Activated B cell treated with CpG ODN at 0.5 μM for 24 hours (primary cell): ENCODE results near the gene SH3PXD2A. TPM values are rescaled to one million over a fixed set of nuclear protein-coding genes. Genes with fewer than 3 reads are reported as not detected.

Source experiments
- ATAC-seq: fragments of 200-7000 bp; cut with Tn5 transposase; one replicate; pipeline ENCODE4 v1.10.0; 2021; ENCODE audit warnings: low read depth, mild to moderate bottlenecking, moderate library complexity
- CTCF ChIA-PET: fragments of 350-600 bp; sonication (Branson Sonifier 250); formaldehyde crosslinking; loops from one replicate; lab custom pipeline; 2021; ENCODE audit warnings: antibody characterized with exemption; lab: Charles Lee
- POLR2A ChIA-PET: fragments of 350-600 bp; sonication (Branson Sonifier 250); formaldehyde crosslinking; loops from one replicate; lab custom pipeline; 2021; ENCODE audit warnings: antibody characterized with exemption; lab: Charles Lee
- DNase-seq: peaks from one replicate; pipeline ENCODE4 v3.0.0; 2022
- H3K27ac Mint-ChIP-seq: one replicate; pipeline ENCODE4 v1.8.0; 2020; ENCODE audit warnings: mixed read lengths
- H3K27me3 Mint-ChIP-seq: one replicate; pipeline ENCODE4 v1.8.0; 2021; ENCODE audit warnings: mixed read lengths
- H3K36me3 Mint-ChIP-seq: one replicate; pipeline ENCODE4 v1.8.0; 2021; ENCODE audit warnings: low read depth, mixed read lengths
- H3K4me1 Mint-ChIP-seq: one replicate; pipeline ENCODE4 v1.8.0; 2021; ENCODE audit warnings: mixed read lengths
- H3K4me3 Mint-ChIP-seq: one replicate; pipeline ENCODE4 v1.8.0; 2020; ENCODE audit warnings: mild to moderate bottlenecking, mixed read lengths
- H3K9me3 Mint-ChIP-seq: one replicate; pipeline ENCODE4 v1.8.0; 2020; ENCODE audit warnings: mixed read lengths
- intact Hi-C: fragments of 100-400 bp; cut with micrococcal nuclease; formaldehyde crosslinking; loops from one replicate; pipeline ENCODE4 v1.15.1; 2024
- total RNA-seq: library from RNA; stranded (reverse); gene quantifications from 2 replicates; pipeline ENCODE4 v1.2.3, GENCODE V29; 2022
- TF ChIP-seq, protein P1 (sequence below): fragments of 200-600 bp; IDR thresholded peaks from one replicate; pipeline ENCODE4 v1.8.0; 2022; ENCODE audit warnings: antibody characterized with exemption, mild to moderate bottlenecking

The SH3PXD2A gene
- total RNA-seq, 1 donor from 2014 or later, result 18.2 TPM

DNA sequence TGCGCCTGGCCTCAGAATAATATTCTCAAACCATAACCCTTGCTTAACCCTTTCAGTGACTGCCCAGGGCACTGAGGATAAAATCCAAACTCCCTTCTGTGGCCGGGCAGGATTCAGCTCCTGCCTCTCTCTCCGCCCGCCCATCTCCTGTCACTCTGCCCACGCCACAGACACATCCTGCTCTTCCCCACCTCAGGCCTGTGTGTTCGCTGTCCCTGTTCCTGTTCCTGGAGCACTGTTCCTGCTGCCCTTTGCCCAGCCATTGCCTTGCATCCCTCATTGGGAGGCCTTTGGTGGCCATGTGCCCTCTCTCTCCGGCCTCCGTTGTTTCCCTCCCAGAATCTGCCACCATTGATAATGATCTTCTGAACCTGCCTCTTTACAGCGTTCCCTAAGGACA lies 108.8 kb downstream of the SH3PXD2A start:
- H3K27me3 Mint-ChIP-seq, result peaks cover 6% of the 10 kb centered on the region
- H3K27ac Mint-ChIP-seq, result no peak overlapping the region
- DNase-seq, result no peak
- H3K9me3 Mint-ChIP-seq, result no peaks in the 10 kb centered on the region
- ChIA-PET POLR2A (no interaction called here), CTCF (no interaction called here)
- TF ChIP-seq, protein P1, sequence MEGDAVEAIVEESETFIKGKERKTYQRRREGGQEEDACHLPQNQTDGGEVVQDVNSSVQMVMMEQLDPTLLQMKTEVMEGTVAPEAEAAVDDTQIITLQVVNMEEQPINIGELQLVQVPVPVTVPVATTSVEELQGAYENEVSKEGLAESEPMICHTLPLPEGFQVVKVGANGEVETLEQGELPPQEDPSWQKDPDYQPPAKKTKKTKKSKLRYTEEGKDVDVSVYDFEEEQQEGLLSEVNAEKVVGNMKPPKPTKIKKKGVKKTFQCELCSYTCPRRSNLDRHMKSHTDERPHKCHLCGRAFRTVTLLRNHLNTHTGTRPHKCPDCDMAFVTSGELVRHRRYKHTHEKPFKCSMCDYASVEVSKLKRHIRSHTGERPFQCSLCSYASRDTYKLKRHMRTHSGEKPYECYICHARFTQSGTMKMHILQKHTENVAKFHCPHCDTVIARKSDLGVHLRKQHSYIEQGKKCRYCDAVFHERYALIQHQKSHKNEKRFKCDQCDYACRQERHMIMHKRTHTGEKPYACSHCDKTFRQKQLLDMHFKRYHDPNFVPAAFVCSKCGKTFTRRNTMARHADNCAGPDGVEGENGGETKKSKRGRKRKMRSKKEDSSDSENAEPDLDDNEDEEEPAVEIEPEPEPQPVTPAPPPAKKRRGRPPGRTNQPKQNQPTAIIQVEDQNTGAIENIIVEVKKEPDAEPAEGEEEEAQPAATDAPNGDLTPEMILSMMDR, result no peak
- no peak for ATAC-seq
- H3K36me3 Mint-ChIP-seq, result no peaks in the 10 kb centered on the region
- no peak overlapping the region for H3K4me3 Mint-ChIP-seq
- intact Hi-C loops, result no loop called here
- peaks cover 3% of the 10 kb centered on the region for H3K4me1 Mint-ChIP-seq

DNA sequence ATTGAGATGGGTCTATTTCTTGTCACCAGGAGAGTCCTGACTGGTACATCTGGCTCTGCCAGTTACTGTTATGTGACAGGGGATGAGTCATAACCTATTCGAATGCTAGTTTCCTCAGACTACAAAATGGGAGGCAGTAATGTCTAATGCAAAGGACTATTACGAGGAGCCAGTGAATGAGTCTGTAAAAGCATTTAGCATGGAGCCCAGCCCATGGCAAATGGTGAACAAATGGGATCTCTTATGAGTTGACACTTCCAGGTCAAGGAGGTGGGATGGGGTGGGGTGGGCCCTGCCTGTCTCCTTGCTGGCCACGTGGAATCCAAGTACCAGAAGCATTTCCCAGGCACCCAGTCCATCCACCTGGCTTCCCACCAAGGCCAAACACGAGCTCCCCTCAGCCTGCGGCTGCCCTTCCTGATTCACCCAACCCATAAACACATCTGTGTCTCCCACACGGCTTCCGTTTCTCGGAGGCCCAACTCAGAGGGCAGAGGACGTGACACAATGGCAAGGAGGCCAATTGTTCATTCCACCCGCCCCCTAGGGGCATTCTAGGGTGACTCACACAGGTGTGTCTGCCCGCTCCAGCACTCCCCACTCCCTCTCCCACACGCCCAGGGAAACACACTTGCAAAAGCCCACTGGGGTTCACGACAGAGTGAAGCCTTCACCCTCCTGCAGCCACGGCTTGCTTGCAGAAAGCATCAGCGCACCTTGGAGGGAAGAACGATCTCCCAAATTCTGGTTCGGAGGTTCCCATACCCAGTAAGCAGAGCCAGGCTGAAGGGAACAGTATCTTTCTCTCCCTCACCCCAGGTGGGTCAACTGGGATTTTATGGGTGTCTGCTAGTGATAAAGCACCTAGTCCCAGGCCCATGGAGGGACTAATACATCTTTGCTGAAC lies 109.8 kb downstream of the SH3PXD2A start:
- intact Hi-C loops, result no loop called here
- CTCF ChIA-PET, result no interaction called here
- DNase-seq, result no peak
- no peak overlapping the region for H3K27ac Mint-ChIP-seq
- no peak overlapping the region for H3K4me3 Mint-ChIP-seq
- H3K9me3 Mint-ChIP-seq, result no peaks in the 10 kb centered on the region
- TF ChIP-seq, protein P1, result no peak
- H3K36me3 Mint-ChIP-seq, result no peaks in the 10 kb centered on the region
- POLR2A ChIA-PET, result no interaction called here
- peaks cover 2% of the 10 kb centered on the region for H3K27me3 Mint-ChIP-seq
- no peak for ATAC-seq
- peaks cover 3% of the 10 kb centered on the region for H3K4me1 Mint-ChIP-seq

DNA sequence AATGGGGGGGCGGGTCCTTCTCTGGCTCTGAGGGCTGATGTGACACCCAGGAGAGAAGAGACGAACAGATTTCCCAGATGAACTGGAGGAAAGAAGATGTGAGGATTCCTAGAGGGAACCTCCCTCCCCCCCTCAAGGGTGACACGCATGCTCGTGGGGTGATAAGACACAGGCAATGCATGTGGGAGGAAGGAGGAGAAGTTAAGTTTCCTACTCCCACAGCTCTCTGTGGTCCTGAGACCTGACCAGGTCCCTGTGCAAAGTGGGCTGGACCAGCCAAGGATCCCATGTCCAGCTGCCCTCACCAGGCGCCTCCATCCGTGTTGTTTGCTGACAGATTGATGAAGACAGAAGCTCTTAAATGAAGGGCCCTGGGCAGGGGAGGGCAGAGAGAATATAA lies 112.6 kb downstream of the SH3PXD2A start:
- H3K4me3 Mint-ChIP-seq, result no peak overlapping the region
- intact Hi-C loops, result no loop called here
- no peaks in the 10 kb centered on the region for H3K4me1 Mint-ChIP-seq
- ATAC-seq (no peak), DNase-seq (no peak)
- H3K9me3 Mint-ChIP-seq, result no peaks in the 10 kb centered on the region
- H3K27ac Mint-ChIP-seq, result no peak overlapping the region
- ChIA-PET POLR2A (no interaction called here), CTCF (no interaction called here)
- H3K27me3 Mint-ChIP-seq, result no peaks in the 10 kb centered on the region
- no peaks in the 10 kb centered on the region for H3K36me3 Mint-ChIP-seq
- TF ChIP-seq, protein P1, result no peak

DNA sequence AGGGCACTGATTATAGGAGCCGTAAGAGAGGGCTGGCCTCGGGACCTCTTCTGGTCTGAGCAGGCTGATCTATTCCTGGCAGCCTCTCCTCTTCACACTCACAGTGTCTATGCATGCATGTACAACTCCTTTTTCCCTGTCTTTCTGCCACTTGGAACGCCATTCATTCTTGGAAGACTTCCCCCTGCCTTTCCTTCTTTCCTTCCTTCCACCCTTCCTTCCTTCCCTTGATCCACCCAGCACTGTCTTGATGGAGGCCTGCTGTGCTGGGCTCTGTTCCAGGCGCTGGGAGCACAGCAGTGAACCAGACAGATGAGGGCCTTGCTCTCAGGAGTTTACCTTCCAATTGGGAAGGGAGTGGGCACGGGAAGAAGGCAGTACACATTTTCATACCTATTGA lies 114.8 kb downstream of the SH3PXD2A start:
- ChIA-PET POLR2A (no interaction called here), CTCF (no interaction called here)
- no peak overlapping the region for H3K4me3 Mint-ChIP-seq
- H3K9me3 Mint-ChIP-seq, result no peaks in the 10 kb centered on the region
- no peaks in the 10 kb centered on the region for H3K4me1 Mint-ChIP-seq
- H3K27ac Mint-ChIP-seq, result no peak overlapping the region
- intact Hi-C loops, result no loop called here
- no peaks in the 10 kb centered on the region for H3K36me3 Mint-ChIP-seq
- ATAC-seq, result no peak
- DNase-seq, result no peak
- TF ChIP-seq, protein P1, result no peak
- H3K27me3 Mint-ChIP-seq, result no peaks in the 10 kb centered on the region

DNA sequence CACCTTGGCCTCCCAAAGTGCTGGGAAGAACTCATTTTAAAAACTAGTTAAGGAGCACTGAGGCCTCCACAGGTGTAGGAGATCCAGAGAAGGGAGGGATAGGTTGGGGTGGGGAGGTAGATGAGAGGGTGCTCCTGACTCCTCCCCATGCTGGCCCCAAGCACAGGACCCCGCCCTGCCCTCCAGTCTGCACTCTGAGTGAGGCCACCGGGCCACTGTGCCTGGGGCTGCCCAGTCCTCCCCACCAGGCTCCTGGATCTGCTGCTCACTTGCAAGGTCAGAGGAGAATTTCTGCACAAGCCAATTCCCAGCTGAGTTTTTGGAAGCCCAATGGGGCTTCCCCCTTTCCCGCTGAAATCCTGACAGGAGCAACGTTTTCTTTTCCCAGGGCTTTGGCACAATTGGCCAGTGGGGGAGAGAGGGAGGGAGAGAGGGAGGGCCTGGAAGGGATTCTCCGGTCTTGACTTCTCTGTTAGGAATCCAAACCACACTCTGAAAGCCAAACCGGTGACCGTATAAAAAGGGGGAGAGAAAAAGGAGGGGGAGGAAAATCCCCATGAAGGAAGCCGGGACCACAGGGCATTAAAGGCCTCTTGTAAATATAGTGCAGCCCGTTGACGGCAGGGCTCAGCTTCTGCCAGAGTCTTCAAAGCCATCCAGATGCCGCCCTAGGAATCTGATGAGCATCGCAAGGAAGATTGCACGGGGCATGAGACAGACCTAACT lies 116.2 kb downstream of the SH3PXD2A start:
- H3K27me3 Mint-ChIP-seq, result peaks cover 3% of the 10 kb centered on the region
- no peaks in the 10 kb centered on the region for H3K9me3 Mint-ChIP-seq
- no peak overlapping the region for H3K4me3 Mint-ChIP-seq
- no peaks in the 10 kb centered on the region for H3K4me1 Mint-ChIP-seq
- ChIA-PET CTCF (no interaction called here), POLR2A (no interaction called here)
- no peak for DNase-seq
- no peak for ATAC-seq
- H3K36me3 Mint-ChIP-seq, result no peaks in the 10 kb centered on the region
- intact Hi-C loops, result no loop called here
- H3K27ac Mint-ChIP-seq, result no peak overlapping the region
- TF ChIP-seq, protein P1, result no peak
